Muscle of back (tissue), 11 donors: ENCODE results near the gene PEX3. TPM values are rescaled to one million over a fixed set of nuclear protein-coding genes. Genes with fewer than 3 reads are reported as not detected.
A peak's percentile ranks its signal among the peaks of the same experiment; 100 is the strongest.
"Not testable (repeated sequence)": the region's sequence is repeated elsewhere in the genome, so short reads cannot be mapped to it uniquely, and the experiment has no call there.

Source experiments
- DNase-seq, 3 donors: peaks; one replicate each; pipeline versions ENCODE4 v3.0.0 to v3.0.0-alpha.2; 2013
- polyA plus RNA-seq, 10 donors: library from polyadenylated mRNA; unstranded; fragments of 120-200 nt; gene quantifications; one replicate each; pipeline ENCODE4 v1.2.1, GENCODE V29; 2013; ENCODE audit not compliant: insufficient read length in 10 of 10

The PEX3 gene
- polyA plus RNA-seq, 10 donors: 14.1 to 21.1 (median 17.3) TPM

- no peak for DNase-seq
These were observed 53.8 kb downstream of the PEX3 start for GRCh38 chr6:143504369-143504768.

GRCh38 chr6:143505111-143505510 lies 54.5 kb downstream of the PEX3 start:
- DNase-seq: no peak

- no peak for DNase-seq
These were observed 54.9 kb downstream of the PEX3 start for GRCh38 chr6:143505537-143505936.

GRCh38 chr6:143506199-143506598 lies 55.6 kb downstream of the PEX3 start:
- DNase-seq: no peak

GRCh38 chr6:143506620-143507019 lies 56.0 kb downstream of the PEX3 start:
- DNase-seq: no peak

GRCh38 chr6:143507358-143508145 lies 56.9 kb downstream of the PEX3 start:
- no peak for DNase-seq

- not testable (repeated sequence) for DNase-seq
These were observed 59.7 kb downstream of the PEX3 start for GRCh38 chr6:143510326-143510725.

- peak; percentile 78 to 93 (median 85) for DNase-seq
These were observed 60.6 kb downstream of the PEX3 start, which contains the start of gene FUCA2 for GRCh38 chr6:143510991-143511891. TSS of gene FUCA2 (minus strand) at chr6:143511720. CDS start at chr6:143511634, 86 bp downstream.

GRCh38 chr6:143513410-143513809 lies 62.8 kb downstream of the PEX3 start:
- DNase-seq: no peak

- DNase-seq: peak; percentile 58 to 67 (median 65)
These were observed 64.6 kb downstream of the PEX3 start for GRCh38 chr6:143515061-143515760.

- no peak for DNase-seq
These were observed 65.3 kb downstream of the PEX3 start for GRCh38 chr6:143515766-143516355.

- no peak for DNase-seq
These were observed 66.3 kb downstream of the PEX3 start for GRCh38 chr6:143516690-143517446.

- DNase-seq: no peak
These were observed 66.8 kb downstream of the PEX3 start for GRCh38 chr6:143517447-143517773.

GRCh38 chr6:143522039-143522600 lies 71.5 kb downstream of the PEX3 start:
- no peak for DNase-seq

GRCh38 chr6:143525356-143525755 lies 74.8 kb downstream of the PEX3 start:
- no peak for DNase-seq

- DNase-seq: no peak
These were observed 77.1 kb downstream of the PEX3 start for GRCh38 chr6:143527677-143528076.

- no peak for DNase-seq
These were observed 77.7 kb downstream of the PEX3 start for GRCh38 chr6:143528164-143528811.

GRCh38 chr6:143529095-143529494 lies 78.5 kb downstream of the PEX3 start:
- peak in 2 of 3 donors; percentile 11 to 24 for DNase-seq

- DNase-seq: no peak
These were observed 81.3 kb downstream of the PEX3 start for GRCh38 chr6:143531720-143532499.
